ENCODE measurements around the gene TMEM170B. TPM values are rescaled to one million over a fixed set of nuclear protein-coding genes. Genes with fewer than 3 reads are reported as not detected.

Gene TMEM170B
- total RNA-seq, 1 donor from 2014 or later = 1.1 TPM

DNA sequence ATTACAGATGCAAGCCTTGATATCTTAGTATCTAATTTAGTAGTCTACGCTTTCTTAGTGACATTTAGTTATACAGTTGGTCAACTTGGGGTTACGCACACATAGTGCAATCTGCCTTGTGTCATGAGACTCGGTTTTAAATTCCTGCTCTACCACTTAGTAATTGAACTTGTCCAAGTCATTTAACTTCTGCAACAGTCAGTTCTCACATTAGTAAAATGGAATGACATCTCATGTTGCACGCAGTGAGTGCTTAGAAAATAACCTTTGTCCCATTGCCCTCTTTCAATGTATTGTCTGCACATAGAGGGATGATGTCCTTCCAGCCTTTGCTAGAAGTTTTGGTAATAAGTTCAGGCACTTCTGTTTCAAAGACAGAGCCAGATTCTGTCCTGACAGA lies 48.6 kb downstream of the TMEM170B start:
- peak; percentile 39 for DNase-seq (ENCODE audit: low read depth)

DNA sequence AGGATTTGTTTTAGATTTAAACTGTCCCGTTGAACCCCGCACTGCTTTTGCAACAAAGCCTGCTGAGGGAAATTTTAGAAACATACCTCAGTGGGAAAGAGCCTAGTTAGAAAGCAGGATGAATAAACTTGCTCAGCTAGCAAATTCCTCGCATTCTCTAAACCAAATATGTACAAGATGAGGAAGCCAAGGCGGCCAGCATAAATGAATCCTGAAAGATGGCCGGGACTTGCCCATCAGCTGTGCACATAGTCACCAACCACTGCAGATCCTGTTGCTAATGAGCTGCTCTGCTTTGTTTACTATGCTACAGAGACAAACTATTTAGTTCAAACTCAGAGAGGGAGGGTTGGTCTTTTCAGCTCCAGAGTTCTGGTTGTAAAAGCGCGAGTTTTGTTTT lies 49.0 kb downstream of the TMEM170B start:
- DNase-seq (ENCODE audit: low read depth) = peak; percentile 88

DNA sequence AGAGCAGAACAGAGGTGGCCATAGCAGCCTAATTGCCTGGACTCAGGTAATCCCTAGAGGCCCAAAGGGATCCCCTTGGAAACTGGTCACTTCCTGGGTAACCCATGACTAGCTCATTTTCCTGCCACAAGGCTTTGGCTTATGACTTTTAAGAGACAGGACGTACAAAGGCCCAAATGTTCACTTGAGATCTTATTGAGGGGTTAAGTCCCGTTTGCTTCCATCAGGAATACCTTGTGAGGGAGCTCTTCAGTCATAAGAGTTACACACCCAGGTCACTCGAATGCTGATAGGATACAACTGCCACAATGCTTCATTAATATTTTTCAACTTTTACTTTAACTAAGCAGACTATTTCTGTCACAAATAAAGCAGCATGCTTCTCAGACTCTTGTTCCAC lies 51.7 kb downstream of the TMEM170B start:
- peak; percentile 18 for DNase-seq (ENCODE audit: low read depth)

DNA sequence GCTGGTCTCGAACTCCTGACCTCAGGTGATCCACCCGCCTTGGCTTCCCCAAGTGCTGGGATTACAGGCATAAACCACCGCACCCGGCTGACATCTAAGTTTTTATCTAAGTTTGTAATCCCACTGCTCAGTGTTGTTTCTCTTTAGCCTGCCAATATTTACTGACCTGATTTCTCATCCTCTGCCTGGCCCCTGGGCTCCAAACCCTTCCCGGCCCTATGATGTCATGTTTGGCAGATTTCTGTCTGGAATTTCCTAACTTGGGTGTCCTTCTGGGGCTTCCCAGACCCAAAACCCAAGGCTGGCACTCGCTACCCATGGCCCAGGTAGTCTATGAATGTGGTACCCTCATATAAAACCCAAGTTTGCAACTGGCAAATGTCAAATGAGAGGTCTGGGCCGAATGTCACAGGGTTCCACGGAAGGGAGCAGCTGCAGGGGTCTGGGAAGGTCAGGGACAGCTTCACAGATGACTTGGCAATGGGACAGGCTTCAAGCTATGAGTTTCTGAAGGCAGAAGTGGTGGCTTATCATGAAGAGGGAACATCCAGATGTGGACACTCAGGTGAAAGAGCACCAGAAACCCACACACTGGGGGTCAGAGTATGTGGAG lies 54.9 kb downstream of the TMEM170B start:
- DNase-seq (ENCODE audit: low read depth) = no peak

DNA sequence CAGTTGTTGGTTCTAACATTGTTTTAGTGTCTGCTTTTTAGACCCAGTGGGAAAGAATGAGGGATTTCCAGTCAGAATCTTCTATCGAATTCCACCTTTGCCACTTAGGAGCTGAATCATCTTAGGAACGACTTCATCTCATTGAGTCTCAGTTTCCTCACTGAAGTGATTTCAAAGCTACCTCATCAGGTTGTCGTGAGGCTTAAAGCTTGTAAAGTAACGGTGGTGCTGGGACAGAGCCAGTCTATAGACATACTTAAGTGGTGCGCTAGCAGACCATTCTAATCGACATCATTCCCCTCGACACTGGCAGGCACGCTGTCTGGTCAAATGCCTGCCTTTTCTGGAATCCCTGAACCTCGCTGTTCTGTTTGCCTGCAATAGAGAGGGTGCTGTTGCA lies 55.5 kb downstream of the TMEM170B start:
- no peak for DNase-seq (ENCODE audit: low read depth)

DNA sequence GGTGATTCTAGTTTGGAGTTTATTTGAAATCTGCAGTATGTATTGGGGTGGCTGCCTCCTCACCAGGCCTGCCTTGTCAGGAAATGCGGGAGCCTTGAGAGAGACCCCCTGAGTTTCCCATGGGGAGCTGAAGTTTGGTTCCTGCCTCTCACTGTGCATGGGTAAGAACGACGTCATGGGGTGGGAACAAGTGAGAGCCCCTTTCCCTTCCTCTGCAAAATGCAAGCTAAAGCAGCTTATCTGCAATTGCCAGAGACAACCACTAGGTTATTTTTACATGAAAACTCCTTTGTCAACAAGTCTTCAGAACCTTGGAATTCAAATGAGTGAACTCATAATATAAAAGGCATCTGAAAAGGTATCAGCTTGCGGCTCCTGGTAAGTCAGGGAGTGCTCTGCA lies 58.4 kb downstream of the TMEM170B start:
- peak; percentile 45 for DNase-seq (ENCODE audit: low read depth)

DNA sequence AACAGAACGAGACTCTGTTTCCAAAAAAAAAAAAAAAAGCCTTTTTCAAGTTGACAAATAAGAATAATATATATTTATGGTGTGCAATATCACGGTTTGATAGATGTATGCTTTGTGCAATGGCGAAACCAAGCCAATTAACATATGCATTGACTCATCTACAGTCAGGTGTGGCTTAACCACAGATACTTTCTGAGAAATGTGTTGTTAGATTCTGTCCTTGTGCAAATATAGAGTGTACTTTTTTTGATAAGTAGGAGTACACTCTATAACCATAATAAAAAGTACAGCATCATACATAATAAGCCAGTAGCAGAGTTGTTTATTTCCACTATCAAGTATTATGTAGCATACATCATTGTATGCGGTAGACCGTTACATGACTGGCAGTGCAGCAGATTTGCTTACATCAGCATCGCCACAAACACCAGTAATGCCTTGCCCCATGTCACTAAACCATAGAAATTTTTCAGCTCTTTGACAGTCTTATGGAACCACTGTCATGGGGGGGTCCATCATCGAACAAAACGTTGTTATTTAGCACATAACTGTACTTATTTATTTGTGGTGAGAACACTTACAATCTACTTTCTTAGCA lies 59.2 kb downstream of the TMEM170B start:
- no peak for DNase-seq (ENCODE audit: low read depth)

DNA sequence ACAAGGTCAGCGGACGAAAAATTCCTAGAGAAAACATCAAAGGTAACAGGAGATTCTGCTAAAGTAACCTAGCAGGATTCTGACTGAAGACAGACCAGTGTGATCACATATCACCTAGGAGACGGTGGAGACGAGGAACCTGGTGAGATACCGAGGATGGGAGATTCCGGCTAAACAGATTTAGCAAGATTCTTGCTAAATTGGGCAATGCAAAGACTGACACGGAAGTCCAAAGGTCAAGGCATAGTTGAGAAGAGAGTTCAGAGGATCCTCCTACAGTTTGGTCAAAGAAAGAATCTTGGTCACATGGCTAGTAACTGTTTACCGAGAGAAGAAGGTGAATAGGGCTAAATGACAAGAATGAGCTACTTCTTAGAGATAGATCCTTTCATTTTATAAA lies 61.1 kb downstream of the TMEM170B start:
- peak; percentile 95 for DNase-seq (ENCODE audit: low read depth)

DNA sequence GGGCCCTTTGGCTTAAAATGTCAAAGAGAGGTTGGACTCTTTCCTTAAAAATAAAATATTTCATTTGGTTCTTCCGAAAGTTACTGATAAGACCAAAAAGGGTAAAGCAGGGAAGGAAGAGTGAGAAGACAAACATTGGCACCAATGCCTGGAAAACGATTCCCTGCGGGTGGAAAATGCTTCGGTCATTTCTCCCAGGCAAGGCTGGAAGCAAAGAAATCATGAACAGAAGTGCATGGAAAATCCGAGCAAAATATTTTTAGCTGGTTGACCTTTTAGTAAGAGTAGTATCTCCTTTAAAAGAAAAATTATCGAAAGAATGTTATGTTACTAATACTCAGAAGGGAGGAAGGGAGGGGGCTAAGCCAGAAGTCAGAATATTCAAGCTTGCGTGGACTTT lies 62.7 kb downstream of the TMEM170B start:
- DNase-seq (ENCODE audit: low read depth) = no peak

DNA sequence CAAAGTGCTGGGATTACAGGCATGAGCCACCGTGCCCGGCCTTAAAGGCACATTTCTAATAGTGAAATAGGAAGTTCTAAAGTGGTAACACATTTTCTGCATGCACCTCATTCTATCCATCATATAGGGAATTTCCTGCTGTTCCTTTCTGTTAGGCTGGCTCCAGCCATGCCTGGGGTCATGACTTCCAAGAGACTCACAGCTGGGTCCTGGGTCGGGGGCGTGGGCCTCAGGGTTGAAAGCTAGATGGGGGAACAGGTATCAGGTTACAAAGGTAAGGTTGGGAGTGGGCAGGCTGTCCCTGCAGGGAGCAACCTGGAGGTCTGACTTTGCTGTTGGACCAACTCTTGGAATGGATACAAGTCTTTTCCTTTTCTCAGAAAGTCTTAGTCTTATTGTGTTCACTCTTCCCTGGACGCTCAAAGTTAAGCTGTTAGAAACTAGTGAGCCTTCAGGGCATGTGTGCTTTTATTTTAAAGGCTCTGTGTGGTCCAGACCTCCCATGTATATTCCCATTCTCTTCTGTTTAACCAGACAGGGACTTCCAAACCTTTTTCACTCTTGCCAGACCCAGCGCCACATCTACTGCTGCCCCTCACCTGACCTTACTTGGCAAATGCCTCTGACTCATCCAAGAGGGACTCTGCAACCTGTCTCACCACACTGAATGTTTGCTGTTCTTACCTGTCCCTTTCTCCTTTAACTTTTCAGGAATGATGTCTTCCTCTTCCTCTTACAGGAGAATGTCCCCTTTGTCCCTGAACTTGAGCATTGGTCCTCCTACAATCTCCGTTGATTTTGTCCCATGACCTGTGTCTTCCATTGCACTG lies 64.4 kb downstream of the TMEM170B start:
- peak; percentile 50 for DNase-seq (ENCODE audit: low read depth)

DNA sequence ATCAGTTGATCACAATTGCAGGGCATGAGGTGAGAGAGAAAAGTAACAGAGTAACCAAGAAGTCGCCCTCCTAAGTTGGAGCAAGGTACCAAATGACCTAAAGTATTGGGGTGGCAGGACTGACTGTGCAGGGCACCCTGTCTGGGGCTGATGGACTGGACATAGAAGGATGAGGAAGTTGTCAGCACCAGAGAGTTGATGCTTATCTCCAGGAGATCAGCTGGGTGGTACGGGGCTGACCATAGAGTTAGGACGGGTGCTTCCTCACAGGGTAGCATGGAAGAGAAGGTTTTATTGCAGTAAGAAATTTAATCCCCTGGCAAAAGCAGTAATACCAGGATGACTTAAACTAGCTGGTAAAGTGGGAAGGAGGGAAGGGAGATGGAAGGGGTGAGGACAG lies 66.7 kb downstream of the TMEM170B start:
- no peak for DNase-seq (ENCODE audit: low read depth)

DNA sequence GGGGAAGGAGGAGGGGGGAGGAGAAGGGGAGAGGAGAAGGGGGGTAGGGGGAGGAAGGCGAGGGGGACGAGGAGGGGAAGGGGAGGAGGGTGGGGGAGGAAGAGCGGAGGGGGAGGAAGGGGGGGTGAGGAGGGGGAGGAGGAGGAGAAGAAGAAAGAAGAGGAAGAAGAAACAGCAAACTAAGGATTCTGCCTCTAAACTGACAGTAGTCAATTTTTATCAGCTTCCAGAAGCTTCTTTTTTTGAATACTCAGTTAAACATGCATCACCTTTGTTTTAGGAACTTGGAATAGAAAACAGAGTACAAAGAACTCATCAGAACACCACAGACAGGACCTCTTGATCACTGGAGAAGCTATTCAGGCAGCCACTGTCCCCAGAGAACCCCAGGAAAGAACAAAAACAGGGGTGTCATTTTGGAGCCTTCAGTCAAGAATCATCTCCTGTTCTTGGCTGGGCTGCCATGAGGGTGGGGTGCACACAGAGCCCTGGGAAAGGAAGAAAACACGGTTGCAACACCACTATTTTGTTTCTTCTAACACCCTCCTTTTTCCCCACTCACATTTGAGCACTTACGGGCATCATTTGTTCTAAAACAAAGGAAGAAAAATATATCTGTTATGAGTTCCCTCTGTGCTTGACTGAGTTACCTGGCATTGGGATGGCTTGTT lies 67.4 kb downstream of the TMEM170B start:
- DNase-seq (ENCODE audit: low read depth) = no peak

DNA sequence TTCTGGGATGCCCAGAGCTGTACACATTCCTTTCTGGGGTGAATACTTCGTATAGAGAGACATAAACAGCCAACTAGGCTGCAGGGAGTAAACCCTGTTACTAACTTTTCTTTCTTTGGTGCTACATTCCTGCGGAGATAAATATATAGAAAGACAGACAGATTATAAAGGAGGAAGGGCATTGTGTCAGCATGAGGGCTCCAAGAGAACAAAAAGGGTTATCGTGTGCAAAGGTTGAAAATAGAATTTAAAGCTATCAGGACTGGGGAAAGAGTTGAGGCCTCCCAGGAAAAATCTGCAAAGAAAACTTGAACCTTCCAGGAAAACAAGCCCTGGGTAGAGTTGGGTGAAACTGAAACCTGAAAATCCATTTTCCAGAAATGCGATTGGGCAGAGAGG lies 68.0 kb downstream of the TMEM170B start:
- DNase-seq (ENCODE audit: low read depth) = no peak

DNA sequence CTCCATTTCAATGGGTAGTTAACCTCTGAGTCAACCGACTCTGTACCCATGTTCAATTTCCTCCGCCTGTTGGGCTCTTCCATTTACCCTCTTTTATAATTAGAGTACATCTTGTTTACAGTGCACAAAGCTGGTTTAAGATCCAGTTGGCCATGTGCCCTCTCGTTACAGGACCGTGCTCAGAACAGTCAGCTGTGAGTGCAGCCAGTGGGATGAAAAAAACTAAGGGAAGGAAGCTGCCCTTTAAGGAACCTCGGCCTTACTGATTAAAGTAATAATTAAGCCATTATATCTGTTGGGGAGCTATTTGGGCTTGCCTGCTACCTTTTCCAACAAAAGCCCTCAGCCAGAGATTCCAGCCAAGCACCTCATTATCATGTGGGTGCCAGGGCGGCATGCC lies 68.8 kb downstream of the TMEM170B start:
- peak; percentile 87 for DNase-seq (ENCODE audit: low read depth)

DNA sequence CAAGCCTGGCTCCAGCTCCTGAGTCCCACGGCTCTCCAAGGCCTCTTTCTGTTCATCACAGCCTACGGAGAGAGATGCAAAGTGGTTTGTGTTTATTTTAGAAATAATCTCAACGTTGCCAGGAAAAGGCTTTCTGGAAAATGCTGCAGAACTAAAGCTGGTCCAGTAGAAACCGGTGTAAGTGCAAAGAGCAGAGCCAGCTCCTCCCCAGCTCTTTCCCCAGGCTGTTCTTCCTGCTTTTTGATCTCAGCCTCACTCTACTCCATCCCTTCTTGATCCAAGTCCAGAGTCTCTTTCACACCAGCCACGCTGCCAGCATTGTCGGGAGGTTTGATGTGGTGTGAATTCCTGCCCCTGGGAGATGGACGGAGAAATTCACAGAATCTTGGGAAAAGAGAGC lies 69.8 kb downstream of the TMEM170B start:
- peak; percentile 75 for DNase-seq (ENCODE audit: low read depth)

DNA sequence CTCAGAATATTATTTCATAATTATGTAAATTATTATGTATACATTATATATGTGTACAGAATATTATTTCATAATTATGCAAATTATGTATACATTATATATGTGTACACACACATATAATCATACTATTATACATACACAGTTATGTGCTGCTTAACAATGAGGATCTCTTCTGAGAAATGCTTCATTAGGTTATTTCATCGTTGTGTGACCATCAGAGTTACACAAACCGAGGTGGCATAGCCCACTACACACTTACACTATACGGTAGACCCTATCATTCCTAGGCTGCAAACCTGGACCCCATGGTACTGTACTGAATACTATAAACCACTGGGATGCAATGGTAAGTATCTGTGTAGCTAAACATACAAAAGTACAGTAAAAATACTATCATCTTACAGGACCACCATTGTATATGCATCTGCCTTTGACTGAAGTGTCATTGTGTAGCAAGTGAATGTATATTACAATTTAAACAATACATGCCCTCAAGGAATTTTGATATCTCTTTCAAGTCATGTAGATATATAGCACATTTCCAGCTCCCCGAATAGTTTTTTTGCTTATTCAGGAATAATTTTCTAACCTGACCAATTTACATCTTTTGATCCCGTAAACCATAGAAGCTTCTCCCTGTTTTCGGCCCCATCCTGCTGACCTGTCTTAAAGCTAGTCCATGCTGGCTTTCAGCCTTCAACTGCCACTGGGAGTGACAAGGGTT lies 71.2 kb downstream of the TMEM170B start:
- DNase-seq (ENCODE audit: low read depth) = no peak

DNA sequence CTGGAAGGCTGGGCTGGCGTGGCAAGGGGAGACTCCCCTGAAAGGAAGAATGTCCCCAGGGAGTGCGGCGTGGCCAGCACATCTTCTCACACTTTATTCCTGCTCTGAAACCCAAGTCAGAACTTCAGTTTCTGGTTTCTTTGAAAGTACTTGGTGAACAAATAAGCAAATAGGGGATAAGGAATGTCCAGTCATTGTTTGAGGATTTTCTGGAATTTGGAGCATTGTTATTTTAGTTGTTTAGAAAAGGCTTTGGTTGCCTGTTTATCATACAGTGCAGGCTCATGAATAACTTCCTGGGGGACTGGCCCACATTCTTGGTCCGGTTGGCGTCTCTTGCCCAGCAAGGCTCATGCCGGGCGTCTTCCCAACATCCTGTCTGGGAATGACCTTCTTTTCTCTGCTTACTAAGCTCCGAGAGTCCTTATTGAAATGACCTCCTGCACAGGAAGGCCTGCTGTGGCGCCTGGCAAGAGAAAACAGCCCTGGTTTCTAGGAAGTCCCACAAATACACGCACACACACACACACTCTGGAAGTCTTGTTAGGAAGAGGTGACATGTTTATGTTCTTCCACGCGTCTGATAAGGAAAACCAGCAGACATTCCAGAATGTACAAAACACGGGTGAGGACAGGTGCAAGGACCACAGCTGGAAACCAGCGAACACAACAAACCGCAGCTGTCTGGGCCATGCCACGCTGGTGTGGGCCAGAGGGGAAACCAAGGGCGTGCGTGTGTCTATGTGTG lies 71.9 kb downstream of the TMEM170B start:
- peak; percentile 99 for DNase-seq (ENCODE audit: low read depth)

DNA sequence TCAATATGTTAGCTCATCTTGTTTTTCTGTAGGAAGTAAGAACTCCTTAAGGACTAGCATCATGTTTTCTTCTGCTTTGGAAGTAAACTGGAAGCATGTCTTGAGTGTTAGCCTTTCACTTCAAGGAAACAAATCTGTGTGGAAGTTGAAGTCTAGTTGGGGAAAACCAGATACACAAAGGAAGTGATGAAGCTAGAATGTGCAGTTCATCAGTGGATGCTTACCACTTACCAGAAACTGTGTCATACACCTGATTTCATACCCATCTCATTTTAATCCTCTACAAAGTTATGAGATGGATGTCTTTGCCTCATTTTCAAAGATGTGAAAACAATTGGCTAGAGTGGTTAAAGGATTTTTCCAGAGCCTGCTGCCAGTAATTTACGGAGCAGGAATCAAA lies 75.8 kb downstream of the TMEM170B start:
- DNase-seq (ENCODE audit: low read depth) = no peak

DNA sequence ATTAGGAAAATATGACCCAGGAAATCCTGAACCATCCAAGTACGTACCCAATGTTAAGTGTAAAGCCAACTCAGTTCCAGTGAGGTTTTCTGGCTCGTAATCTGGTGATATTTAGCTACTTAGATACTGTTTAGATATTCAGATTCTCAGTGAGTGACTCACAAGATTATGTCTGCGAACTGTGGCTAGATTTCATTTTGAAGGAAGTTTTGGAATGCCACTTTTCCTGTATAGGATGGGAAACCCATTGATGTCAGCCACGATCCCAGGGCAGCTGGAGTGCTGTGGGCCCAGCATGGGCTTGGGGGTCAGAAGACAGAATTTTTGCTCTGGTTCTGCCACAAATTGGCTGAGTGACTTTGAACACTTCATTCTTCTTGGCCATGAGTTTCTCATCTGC lies 76.3 kb downstream of the TMEM170B start:
- peak; percentile 94 for DNase-seq (ENCODE audit: low read depth)

DNA sequence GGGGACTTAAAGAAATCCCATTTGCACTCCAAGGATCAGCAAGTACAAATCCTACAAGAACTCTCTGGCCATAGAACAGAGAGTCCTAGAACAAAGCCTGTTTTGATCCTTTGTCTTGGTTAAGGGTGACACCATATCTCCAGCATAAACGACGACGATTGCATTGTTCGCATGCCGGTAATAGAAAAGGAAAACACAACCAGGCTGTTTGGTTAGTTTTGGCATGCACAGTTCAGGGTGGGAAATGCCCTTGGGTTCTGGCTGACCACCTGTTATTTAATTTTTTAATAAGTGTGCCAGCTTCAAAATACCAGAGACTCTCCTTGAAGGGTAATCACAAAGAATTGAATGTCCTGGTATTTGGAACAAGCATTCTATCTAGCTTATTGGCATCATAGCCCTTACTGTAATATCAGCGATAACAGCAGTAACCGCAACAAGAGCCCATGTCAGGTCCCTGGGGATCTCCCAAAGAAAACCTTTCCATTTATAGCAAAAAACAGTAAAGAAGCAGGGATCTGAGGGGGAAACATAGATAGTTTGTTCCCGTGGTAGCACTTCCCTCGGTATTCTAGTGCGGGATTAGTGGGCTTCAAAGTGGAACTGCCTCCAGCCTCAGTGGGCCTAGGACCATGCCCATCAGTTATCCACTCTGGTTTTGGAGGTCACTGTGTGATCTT lies 77.1 kb downstream of the TMEM170B start:
- DNase-seq (ENCODE audit: low read depth) = no peak

DNA sequence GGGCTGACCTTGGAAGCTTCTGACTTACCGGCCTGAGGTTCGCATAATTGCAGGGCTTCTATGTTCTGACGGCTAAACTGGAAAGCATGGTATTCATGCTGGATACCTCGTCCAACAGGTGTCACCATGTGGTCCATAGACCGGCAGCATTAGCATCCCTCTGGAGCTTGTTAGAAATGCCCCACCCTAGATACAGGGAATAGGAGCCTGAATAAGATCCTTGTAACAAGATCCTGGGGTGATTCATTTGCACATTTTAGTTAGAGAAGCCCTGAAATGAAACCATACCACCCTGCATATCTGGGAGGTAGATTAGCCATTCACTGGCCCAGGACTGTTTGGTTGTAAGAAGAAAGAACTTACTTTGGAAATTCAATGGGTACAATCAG lies 77.7 kb downstream of the TMEM170B start:
- peak; percentile 56 for DNase-seq (ENCODE audit: low read depth)
